NCI-H2227 (cell line): Measurements from ENCODE around the gene NXPH4.

ENCODE experiments used
- DNase-seq: peaks from one replicate; lab custom pipeline; 2025; ENCODE audit not compliant: unreplicated experiment; lab: John Stamatoyannopoulos, UW

NXPH4 gene

GRCh38 chr12:57216014-57216911 is at the start of gene NXPH4:
Gene NXPH4 (plus strand): TSS chr12:57216794. CDS start chr12:57216970, 176 bp downstream.
- DNase-seq = no peak

- no peak for DNase-seq
These were observed 49.6 kb upstream of the NXPH4 start for GRCh38 chr12:57166971-57167371.

GRCh38 chr12:57168058-57168457 is 48.5 kb upstream of the NXPH4 start:
- no peak for DNase-seq

- DNase-seq = no peak
These were observed 47.4 kb upstream of the NXPH4 start for GRCh38 chr12:57169046-57169795.

GRCh38 chr12:57169969-57170368 is 46.6 kb upstream of the NXPH4 start:
- DNase-seq = no peak

- no peak for DNase-seq
These were observed 46.2 kb upstream of the NXPH4 start for GRCh38 chr12:57170408-57170807.

GRCh38 chr12:57170927-57171326 is 45.7 kb upstream of the NXPH4 start:
- no peak for DNase-seq

- no peak for DNase-seq
These were observed 44.9 kb upstream of the NXPH4 start for GRCh38 chr12:57171668-57172067.

- no peak for DNase-seq
These were observed 43.5 kb upstream of the NXPH4 start for GRCh38 chr12:57173089-57173488.

GRCh38 chr12:57173683-57174082 is 42.9 kb upstream of the NXPH4 start:
- no peak for DNase-seq

GRCh38 chr12:57175428-57176138 is 41.0 kb upstream of the NXPH4 start:
- peak; percentile 65 for DNase-seq

- no peak for DNase-seq
These were observed 40.5 kb upstream of the NXPH4 start for GRCh38 chr12:57176139-57176477.

- no peak for DNase-seq
These were observed 39.7 kb upstream of the NXPH4 start for GRCh38 chr12:57176846-57177245.

GRCh38 chr12:57177354-57177753 is 39.2 kb upstream of the NXPH4 start:
- no peak for DNase-seq

- no peak for DNase-seq
These were observed 38.4 kb upstream of the NXPH4 start for GRCh38 chr12:57178213-57178612.

GRCh38 chr12:57179331-57180086 is 37.1 kb upstream of the NXPH4 start:
- no peak for DNase-seq

GRCh38 chr12:57180321-57180989 is 36.1 kb upstream of the NXPH4 start:
- no peak for DNase-seq

- no peak for DNase-seq
These were observed 35.5 kb upstream of the NXPH4 start for GRCh38 chr12:57181072-57181471.

- DNase-seq = no peak
These were observed 34.9 kb upstream of the NXPH4 start for GRCh38 chr12:57181561-57182155.
